Kidney (tissue), 2 donors: Measurements from ENCODE around the gene APELA. TPM values are rescaled to one million over a fixed set of nuclear protein-coding genes. Genes with fewer than 3 reads are reported as not detected.

ENCODE experiments used
- polyA plus RNA-seq: library from polyadenylated mRNA; stranded (reverse); fragments of 350-450 nt; fragmentation: Illumina TruSeq; extraction: RNeasy Lipid Tissue Mini Kit (QIAGEN cat#74804); gene quantifications from one replicate; pipeline ENCODE4 v1.2.3, GENCODE V29; 2014; ENCODE audit warnings: low read depth, low replicate concordance; ENCODE audit not compliant: insufficient read depth
- total RNA-seq: library from RNA; stranded (reverse); fragmentation: NEBNext Ultra II Directional; extraction: Animal tissue kit (Norgen Biotek cat#: 25700); gene quantifications from one replicate; pipeline ENCODE4 v1.2.1, GENCODE V29; 2021
- donor health status: DM: yes; HTN: yes; CAD: no.

APELA gene
- total and polyA plus RNA-seq, 2 donors from 2014 or later: 0.25 to 1.2 TPM

Other genes with a start within 250 kb of the APELA start
- not detected for gene SMIM31, start 123.0 kb upstream of the APELA start, total RNA-seq
- gene SMIM31, start 123.0 kb upstream of the APELA start, polyA plus RNA-seq: not detected
- 0.54 TPM for gene TRIM61, start 100.5 kb downstream of the APELA start, total RNA-seq
- gene TRIM61, start 100.5 kb downstream of the APELA start, polyA plus RNA-seq: 0.30 TPM
- gene TRIM60, start 154.8 kb downstream of the APELA start, total RNA-seq: not detected
- gene TRIM60, start 154.8 kb downstream of the APELA start, polyA plus RNA-seq: not detected
- not detected for gene TRIM75, start 176.7 kb downstream of the APELA start, total RNA-seq
- not detected for gene TRIM75, start 176.7 kb downstream of the APELA start, polyA plus RNA-seq
- gene TMEM192, start 235.7 kb downstream of the APELA start, total RNA-seq: 19.6 TPM
- 14.9 TPM for gene TMEM192, start 235.7 kb downstream of the APELA start, polyA plus RNA-seq